ENCODE results near the gene CD34.

DNA sequence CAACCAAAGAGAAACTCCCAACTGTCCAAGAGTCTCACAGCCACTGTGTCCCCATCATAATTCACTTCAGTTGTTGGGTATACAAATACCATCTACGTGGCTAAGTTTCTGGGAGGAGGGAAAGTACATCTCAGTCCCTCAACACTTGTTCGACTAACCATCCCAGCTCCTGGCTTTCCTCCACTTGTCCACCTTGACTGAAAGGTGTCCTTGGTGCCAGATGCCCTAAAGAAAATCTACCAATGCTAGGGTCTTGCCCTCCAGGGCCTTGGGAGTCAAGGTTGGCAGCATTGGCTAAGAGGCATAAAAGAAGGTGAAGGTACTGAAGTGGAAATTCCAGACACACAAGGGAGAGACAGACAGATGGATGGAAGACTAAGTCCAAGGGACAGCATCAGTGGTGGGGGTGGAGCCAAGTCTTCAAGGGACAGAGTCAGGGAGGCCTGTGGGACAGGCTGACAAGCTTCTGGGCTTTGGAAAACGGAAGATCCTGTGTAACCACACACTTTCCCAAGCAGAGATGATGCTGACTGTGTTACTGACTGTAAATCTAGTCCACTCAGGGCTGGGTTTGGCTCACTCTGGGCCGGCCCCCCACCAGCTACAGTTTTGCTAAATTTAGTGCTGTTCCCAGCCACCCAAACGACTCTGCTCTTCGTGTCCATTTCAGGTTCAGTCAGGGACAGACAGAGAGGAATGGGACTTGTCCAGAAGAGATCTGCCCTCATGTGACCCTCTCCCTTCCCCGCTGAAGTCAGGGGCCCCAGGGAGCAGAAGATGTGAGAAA is 60.1 kb downstream of the CD34 start:
- TF ChIP-seq POLR2AphosphoS5 (IDR thresholded peaks at IDR 0.05; ENCODE audit: low read depth, low read length) (no peak), POLR2A (IDR thresholded peaks at IDR 0.05; ENCODE audit: low read depth, low read length) (no peak), TAF1 (IDR thresholded peaks at IDR 0.05; ENCODE audit: low read depth, low read length) (no peak)
